ENCODE results near the gene CARD10. TPM values are rescaled to one million over a fixed set of nuclear protein-coding genes. Genes with fewer than 3 reads are reported as not detected.

CARD10 gene
- total and polyA plus RNA-seq, 4 donors = 7.8 to 14.0 (median 8.4) TPM

DNA sequence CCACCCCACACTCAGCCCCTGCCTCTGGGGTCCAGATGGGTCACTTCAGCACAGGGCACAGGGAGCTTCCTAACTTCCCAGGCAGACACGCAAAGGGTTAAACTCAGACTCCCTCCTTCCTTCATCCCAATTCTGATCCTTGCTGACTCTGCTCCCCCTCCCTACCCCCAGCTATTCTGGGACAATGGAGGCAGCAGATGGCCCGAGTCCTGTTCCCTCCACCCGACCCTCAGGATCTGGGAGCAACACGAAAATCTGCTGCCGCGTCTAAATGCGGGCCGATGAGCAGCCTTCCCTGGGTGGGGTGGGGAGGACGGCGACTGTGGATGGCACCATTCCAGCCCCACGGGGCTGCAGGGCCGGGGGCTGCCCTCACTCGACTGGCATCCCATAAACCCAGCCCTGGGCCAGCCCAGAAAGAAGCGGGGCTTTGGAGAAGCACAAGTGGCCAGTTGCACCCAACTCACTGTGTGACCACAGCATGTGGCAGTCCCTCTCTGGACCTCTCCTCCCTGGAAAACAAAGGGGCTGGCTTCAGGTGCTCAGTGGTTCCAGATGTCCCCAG lies 51.7 kb downstream of the CARD10 start (continued):
- no peak for TF ChIP-seq ZBTB33 (IDR thresholded peaks at IDR 0.05)
- TF ChIP-seq YY1 (IDR thresholded peaks at IDR 0.05) = no peak
- no peak for TF ChIP-seq SP1 (IDR thresholded peaks at IDR 0.05)
- no peak for TF ChIP-seq RAD21 (IDR thresholded peaks at IDR 0.05)
- TF ChIP-seq EGR1 (IDR thresholded peaks at IDR 0.05; ENCODE audit: low read depth in 2 of 2) = no peak

DNA sequence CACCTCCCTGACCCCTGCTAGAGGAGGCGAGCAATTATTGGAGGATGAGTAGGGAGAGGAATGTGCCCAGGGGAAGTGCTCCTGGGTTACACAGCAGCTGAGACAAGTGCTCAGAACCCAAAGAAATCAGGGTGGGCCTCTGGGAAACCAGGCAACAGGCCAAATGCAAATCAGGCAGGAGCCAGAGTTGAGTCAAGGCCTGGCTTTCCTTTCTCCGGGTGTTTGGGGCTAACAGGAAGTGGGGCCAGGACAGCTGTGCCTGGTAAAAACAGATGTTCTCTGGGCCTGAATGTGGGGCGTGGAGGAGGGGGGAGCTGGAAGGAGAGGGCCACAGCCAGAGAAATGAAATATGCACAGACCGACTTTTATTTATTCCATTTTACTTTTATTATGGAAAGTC lies 55.0 kb downstream of the CARD10 start:
- no peak for DNase-seq (ENCODE audit: low spot score)
- WGBS = 62% methylated on average over 4 of the region's 4 CpGs
- H3K36me3 ChIP-seq (ENCODE audit: control insufficient read depth in 4 of 4, insufficient read depth in 3 of 4, low read depth in 1 of 4, low read length in 3 of 4) = no peaks in the 10 kb centered on the region
- H3K27ac ChIP-seq (ENCODE audit: low read depth in 1 of 2, low read length in 2 of 2) = no peak overlapping the region
- H3K4me1 ChIP-seq (ENCODE audit: control insufficient read depth in 4 of 4, insufficient read depth in 4 of 4, low read length in 3 of 4) = peaks cover 0 to 2% (median 0%) of the 10 kb centered on the region in 4 donors
- H3K27me3 ChIP-seq (ENCODE audit: control insufficient read depth in 4 of 4, insufficient read depth in 4 of 4, low read length in 3 of 4) = no peaks in the 10 kb centered on the region
- TF ChIP-seq RAD21 (IDR thresholded peaks at IDR 0.05) (no peak), NR2F2 (IDR thresholded peaks at IDR 0.05) (no peak), SP1 (IDR thresholded peaks at IDR 0.05) (no peak)
- TF ChIP-seq, protein P1, sequence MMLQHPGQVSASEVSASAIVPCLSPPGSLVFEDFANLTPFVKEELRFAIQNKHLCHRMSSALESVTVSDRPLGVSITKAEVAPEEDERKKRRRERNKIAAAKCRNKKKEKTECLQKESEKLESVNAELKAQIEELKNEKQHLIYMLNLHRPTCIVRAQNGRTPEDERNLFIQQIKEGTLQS (IDR thresholded peaks at IDR 0.05) = no peak
- H3K9me3 ChIP-seq (ENCODE audit: control insufficient read depth in 4 of 4, low read length in 3 of 4) = no peaks in the 10 kb centered on the region
- H3K9ac ChIP-seq (ENCODE audit: low read depth in 1 of 2, low read length in 2 of 2) = no peak overlapping the region
- H3K4me3 ChIP-seq (ENCODE audit: low read depth in 1 of 3, low read length in 3 of 3) = no peak overlapping the region

DNA sequence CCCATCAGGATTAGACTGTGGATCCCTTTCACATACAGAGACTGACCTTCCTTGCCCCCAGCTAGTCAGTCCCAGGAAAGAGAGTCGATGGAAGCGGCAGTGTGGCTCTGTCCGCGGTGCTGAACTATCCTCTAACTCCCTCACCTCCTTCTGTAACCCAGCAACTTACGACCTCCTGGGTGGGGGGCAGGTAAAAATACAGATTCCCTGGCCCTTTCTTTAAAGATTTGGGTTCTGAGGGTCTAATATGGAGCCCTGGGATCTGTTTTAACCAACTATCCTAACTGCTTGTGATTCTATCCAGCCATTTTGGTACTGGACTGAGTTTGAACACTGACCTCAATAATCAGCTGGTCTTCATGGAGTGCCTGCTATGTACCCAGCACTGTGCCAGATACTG lies 56.2 kb downstream of the CARD10 start:
- peaks cover 0 to 2% (median 0%) of the 10 kb centered on the region in 4 donors for H3K4me1 ChIP-seq (ENCODE audit: control insufficient read depth in 4 of 4, insufficient read depth in 4 of 4, low read length in 3 of 4)
- H3K27me3 ChIP-seq (ENCODE audit: control insufficient read depth in 4 of 4, insufficient read depth in 4 of 4, low read length in 3 of 4) = peaks cover 0 to 2% (median 0%) of the 10 kb centered on the region in 4 donors
- no peaks in the 10 kb centered on the region for H3K36me3 ChIP-seq (ENCODE audit: control insufficient read depth in 4 of 4, insufficient read depth in 3 of 4, low read depth in 1 of 4, low read length in 3 of 4)
- TF ChIP-seq JUND (IDR thresholded peaks at IDR 0.05) = no peak
- TF ChIP-seq REST (IDR thresholded peaks at IDR 0.05) = peak; percentile 98
- DNase-seq (ENCODE audit: low spot score) = peak; percentile 58
- H3K27ac ChIP-seq (ENCODE audit: low read depth in 1 of 2, low read length in 2 of 2) = no peak overlapping the region
- no peak overlapping the region for H3K9ac ChIP-seq (ENCODE audit: low read depth in 1 of 2, low read length in 2 of 2)
- no peaks in the 10 kb centered on the region for H3K9me3 ChIP-seq (ENCODE audit: control insufficient read depth in 4 of 4, low read length in 3 of 4)
- H3K4me3 ChIP-seq (ENCODE audit: low read depth in 1 of 3, low read length in 3 of 3) = no peak overlapping the region
- 17% methylated on average over 5 of the region's 5 CpGs for WGBS

- no peak for DNase-seq (ENCODE audit: low spot score)
- peaks cover 0 to 2% (median 0%) of the 10 kb centered on the region in 4 donors for H3K27me3 ChIP-seq (ENCODE audit: control insufficient read depth in 4 of 4, insufficient read depth in 4 of 4, low read length in 3 of 4)
- TF ChIP-seq, protein P2, sequence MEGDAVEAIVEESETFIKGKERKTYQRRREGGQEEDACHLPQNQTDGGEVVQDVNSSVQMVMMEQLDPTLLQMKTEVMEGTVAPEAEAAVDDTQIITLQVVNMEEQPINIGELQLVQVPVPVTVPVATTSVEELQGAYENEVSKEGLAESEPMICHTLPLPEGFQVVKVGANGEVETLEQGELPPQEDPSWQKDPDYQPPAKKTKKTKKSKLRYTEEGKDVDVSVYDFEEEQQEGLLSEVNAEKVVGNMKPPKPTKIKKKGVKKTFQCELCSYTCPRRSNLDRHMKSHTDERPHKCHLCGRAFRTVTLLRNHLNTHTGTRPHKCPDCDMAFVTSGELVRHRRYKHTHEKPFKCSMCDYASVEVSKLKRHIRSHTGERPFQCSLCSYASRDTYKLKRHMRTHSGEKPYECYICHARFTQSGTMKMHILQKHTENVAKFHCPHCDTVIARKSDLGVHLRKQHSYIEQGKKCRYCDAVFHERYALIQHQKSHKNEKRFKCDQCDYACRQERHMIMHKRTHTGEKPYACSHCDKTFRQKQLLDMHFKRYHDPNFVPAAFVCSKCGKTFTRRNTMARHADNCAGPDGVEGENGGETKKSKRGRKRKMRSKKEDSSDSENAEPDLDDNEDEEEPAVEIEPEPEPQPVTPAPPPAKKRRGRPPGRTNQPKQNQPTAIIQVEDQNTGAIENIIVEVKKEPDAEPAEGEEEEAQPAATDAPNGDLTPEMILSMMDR (IDR thresholded peaks at IDR 0.05; ENCODE audit: low read depth, low read length, missing input control) = no peak
- TF ChIP-seq REST (IDR thresholded peaks at IDR 0.05) (no peak), HNF4G (IDR thresholded peaks at IDR 0.05) (no peak), FOXA1 (IDR thresholded peaks at IDR 0.05) (no peak), SP1 (IDR thresholded peaks at IDR 0.05) (no peak), NR2F2 (IDR thresholded peaks at IDR 0.05) (no peak), FOXA2 (IDR thresholded peaks at IDR 0.05) (no peak), EGR1 (IDR thresholded peaks at IDR 0.05; ENCODE audit: low read depth in 2 of 2) (no peak)
- TF ChIP-seq, protein P1 (IDR thresholded peaks at IDR 0.05) = no peak
Observed at GRCh38 chr22:37462436-37462835, 56.8 kb downstream of the CARD10 start.

More at GRCh38 chr22:37462436-37462835, 56.8 kb downstream of the CARD10 start:
- H3K4me3 ChIP-seq (ENCODE audit: low read depth in 1 of 3, low read length in 3 of 3) = no peak overlapping the region
- no peak overlapping the region for H3K27ac ChIP-seq (ENCODE audit: low read depth in 1 of 2, low read length in 2 of 2)
- H3K9me3 ChIP-seq (ENCODE audit: control insufficient read depth in 4 of 4, low read length in 3 of 4) = no peaks in the 10 kb centered on the region
- WGBS = 61% methylated on average over 5 of the region's 5 CpGs
- no peaks in the 10 kb centered on the region for H3K36me3 ChIP-seq (ENCODE audit: control insufficient read depth in 4 of 4, insufficient read depth in 3 of 4, low read depth in 1 of 4, low read length in 3 of 4)
- H3K9ac ChIP-seq (ENCODE audit: low read depth in 1 of 2, low read length in 2 of 2) = no peak overlapping the region
- H3K4me1 ChIP-seq (ENCODE audit: control insufficient read depth in 4 of 4, insufficient read depth in 4 of 4, low read length in 3 of 4) = peaks cover 0 to 2% (median 0%) of the 10 kb centered on the region in 4 donors

Data from liver (tissue), 9 donors.